GM12878 (cell line): Measurements from ENCODE around the gene SIDT2. TPM values are rescaled to one million over a fixed set of nuclear protein-coding genes. Genes with fewer than 3 reads are reported as not detected.

Experiments used
- ATF3 ChIP-seq: IDR thresholded peaks from 2 replicates; pipeline ENCODE4 v1.6.1; 2011; ENCODE audit warnings: low read depth, mild to moderate bottlenecking, low read length, moderate library complexity, borderline replicate concordance; ENCODE audit errors: extremely low read depth
- BMI1 ChIP-seq: fragments of 450-650 bp; IDR thresholded peaks from 2 replicates; pipeline ENCODE4 v1.6.1; 2016; ENCODE audit warnings: mild to moderate bottlenecking, moderate library complexity, borderline replicate concordance
- CEBPZ ChIP-seq: fragments of 150-350 bp; IDR thresholded peaks from 2 replicates; pipeline ENCODE4 v1.6.1; 2016; ENCODE audit warnings: low read depth, low read length
- EZH2 ChIP-seq: IDR thresholded peaks from 2 replicates; pipeline ENCODE4 v1.6.1; 2012; ENCODE audit warnings: low read depth, mild to moderate bottlenecking, control low read depth, inconsistent platforms, low read length, borderline replicate concordance; ENCODE audit not compliant: control insufficient read depth
- GATAD2B ChIP-seq: fragments of 450-650 bp; conservative IDR thresholded peaks from 2 replicates; pipeline ENCODE4 v1.6.1; 2017; ENCODE audit warnings: low read depth, mild to moderate bottlenecking, moderate library complexity
- KLF5 ChIP-seq: fragments of 450-650 bp; IDR thresholded peaks from 2 replicates; pipeline ENCODE4 v1.6.1; 2014; ENCODE audit warnings: mild to moderate bottlenecking; ENCODE audit not compliant: partially characterized antibody
- MTA2 ChIP-seq: fragments of 450-650 bp; IDR thresholded peaks from 2 replicates; pipeline ENCODE4 v1.6.1; 2016; ENCODE audit warnings: low read depth, mild to moderate bottlenecking, moderate library complexity
- MYC ChIP-seq: IDR thresholded peaks from 2 replicates; pipeline ENCODE4 v1.6.1; 2011; ENCODE audit warnings: mild to moderate bottlenecking, low read length, moderate library complexity, inconsistent platforms; ENCODE audit not compliant: insufficient read depth, insufficient replicate concordance, insufficient read length, severe bottlenecking
- PML ChIP-seq: IDR thresholded peaks from 2 replicates; pipeline ENCODE4 v1.6.1; 2012; ENCODE audit warnings: low read length, inconsistent platforms
- RELA ChIP-seq: fragments of 450-650 bp; IDR thresholded peaks from 2 replicates; pipeline ENCODE4 v1.8.0; 2014; ENCODE audit warnings: borderline replicate concordance; ENCODE audit not compliant: partially characterized antibody
- RELB ChIP-seq: fragments of 450-650 bp; IDR thresholded peaks from 2 replicates; pipeline ENCODE4 v1.6.1; 2017; ENCODE audit warnings: low read depth, mild to moderate bottlenecking, moderate library complexity
- SIN3A ChIP-seq: IDR thresholded peaks from 2 replicates; pipeline ENCODE4 v1.6.1; 2012; ENCODE audit warnings: low read depth, low read length, improper control_type of control experiment
- SUPT20H ChIP-seq: IDR thresholded peaks from 2 replicates; pipeline ENCODE4 v1.6.1; 2011; ENCODE audit warnings: low read depth, mild to moderate bottlenecking, low read length, moderate library complexity, borderline replicate concordance; ENCODE audit not compliant: control insufficient read depth
- TARDBP ChIP-seq: IDR thresholded peaks from 2 replicates; pipeline ENCODE4 v1.6.1; 2016; ENCODE audit warnings: borderline replicate concordance
- ZNF274 ChIP-seq: IDR thresholded peaks from one replicate; pipeline ENCODE4 v1.8.0; 2011; ENCODE audit not compliant: insufficient read length, insufficient read depth
- ZNF384 ChIP-seq: IDR thresholded peaks from 2 replicates; pipeline ENCODE4 v1.6.1; 2012; ENCODE audit warnings: low read depth, mild to moderate bottlenecking, low read length, improper control_type of control experiment, borderline replicate concordance
- polyA plus RNA-seq, 11 experiments: library from polyadenylated mRNA; depleted of rRNA in 4 of 11; unstranded in 6 of 11; stranded (reverse) in 5 of 11; fragments of >200 nt; fragmentation: Nextera tagmentation in 4 of 11; fragmentation: Illumina TruSeq in 1 of 11; extraction: Ambion mirVana in 4 of 11; extraction: Trizol in 1 of 11; gene quantifications; 1 replicate in 1 of 11; 2 replicates in 10 of 11; pipeline versions ENCODE4 v1.2.1 to v1.2.3, GENCODE V29; 2011 to 2016; ENCODE audit warnings: inconsistent platforms in 2 of 11, missing spikeins in 2 of 11, low read depth in 1 of 11
- total RNA-seq, 4 experiments: library from RNA; depleted of rRNA in 3 of 4; stranded (reverse); fragments of >200 nt in 3 of 4; fragmentation: Illumina TruSeq in 1 of 4; extraction: Trizol in 1 of 4; gene quantifications; 2 replicates each; pipeline versions ENCODE4 v1.2.1 to v1.2.3, GENCODE V29; 2013 to 2021
- TF ChIP-seq, protein P1 (sequence below): fragments of 450-650 bp; IDR thresholded peaks from 2 replicates; pipeline ENCODE4 v1.6.1; 2016; ENCODE audit warnings: mild to moderate bottlenecking, moderate library complexity, borderline replicate concordance
- TF ChIP-seq, protein P2 (sequence below): IDR thresholded peaks from 2 replicates; pipeline ENCODE4 v1.6.1; 2012; ENCODE audit warnings: low read depth, low read length, improper control_type of control experiment

The SIDT2 gene
- total and polyA plus RNA-seq, 10 of the 15 experiments (the other 5 are each of a cell fraction or from before 2014, with no cell fraction given) = 4.9 to 23.9 (median 10.3) TPM

DNA sequence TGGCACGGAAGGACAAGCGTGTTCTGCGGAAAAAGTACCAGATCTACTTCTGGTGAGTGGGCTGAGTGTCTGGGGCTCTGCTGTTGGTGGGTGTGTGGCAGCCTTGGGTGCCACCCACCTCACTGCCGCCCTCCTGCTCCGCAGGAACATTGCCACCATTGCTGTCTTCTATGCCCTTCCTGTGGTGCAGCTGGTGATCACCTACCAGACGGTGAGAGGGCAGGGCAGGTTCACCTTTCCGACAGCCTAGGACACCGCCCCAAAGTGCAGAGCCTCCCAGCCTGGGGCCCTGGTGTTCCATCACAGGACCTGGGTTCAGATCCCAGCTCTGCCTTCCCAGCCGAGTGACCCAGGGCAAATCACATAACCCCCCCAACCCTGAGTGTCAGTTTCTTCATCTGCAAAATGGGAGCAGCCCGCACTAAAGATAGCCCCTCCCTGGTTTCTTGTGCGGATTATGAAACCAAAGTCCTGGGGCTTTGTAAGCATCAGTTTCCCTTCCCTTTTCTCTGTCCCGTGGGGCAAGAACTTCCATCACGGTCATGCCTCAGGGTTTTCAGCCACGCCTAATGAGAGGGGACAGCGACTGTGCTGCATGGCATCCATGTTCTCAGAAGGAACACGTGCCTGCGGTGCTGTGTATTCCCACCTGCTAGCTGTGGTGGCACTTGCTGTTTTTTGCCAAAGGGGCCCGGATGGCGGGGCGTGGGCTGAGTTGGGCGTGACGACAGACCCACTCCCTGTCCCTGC is 10.8 kb downstream of the SIDT2 start (continued):
- TF ChIP-seq CEBPZ (no peak), RELB (peak; percentile 59; the same call in 1 of the 2 replicates), ZNF384 (no peak), EZH2 (no peak), MTA2 (peak; percentile 82; the same call in 1 of the 2 replicates), TARDBP (no peak), ZNF274 (no peak), PML (no peak), SUPT20H (no peak), KLF5 (no peak), RELA (no peak), MYC (peak; percentile 56), GATAD2B (peak; percentile 47; the same call in 1 of the 2 replicates), BMI1 (no peak), SIN3A (0 out of 2 replicates have a peak, but pooled peaks have one; percentile 42), ATF3 (no peak)
- TF ChIP-seq, protein P1, sequence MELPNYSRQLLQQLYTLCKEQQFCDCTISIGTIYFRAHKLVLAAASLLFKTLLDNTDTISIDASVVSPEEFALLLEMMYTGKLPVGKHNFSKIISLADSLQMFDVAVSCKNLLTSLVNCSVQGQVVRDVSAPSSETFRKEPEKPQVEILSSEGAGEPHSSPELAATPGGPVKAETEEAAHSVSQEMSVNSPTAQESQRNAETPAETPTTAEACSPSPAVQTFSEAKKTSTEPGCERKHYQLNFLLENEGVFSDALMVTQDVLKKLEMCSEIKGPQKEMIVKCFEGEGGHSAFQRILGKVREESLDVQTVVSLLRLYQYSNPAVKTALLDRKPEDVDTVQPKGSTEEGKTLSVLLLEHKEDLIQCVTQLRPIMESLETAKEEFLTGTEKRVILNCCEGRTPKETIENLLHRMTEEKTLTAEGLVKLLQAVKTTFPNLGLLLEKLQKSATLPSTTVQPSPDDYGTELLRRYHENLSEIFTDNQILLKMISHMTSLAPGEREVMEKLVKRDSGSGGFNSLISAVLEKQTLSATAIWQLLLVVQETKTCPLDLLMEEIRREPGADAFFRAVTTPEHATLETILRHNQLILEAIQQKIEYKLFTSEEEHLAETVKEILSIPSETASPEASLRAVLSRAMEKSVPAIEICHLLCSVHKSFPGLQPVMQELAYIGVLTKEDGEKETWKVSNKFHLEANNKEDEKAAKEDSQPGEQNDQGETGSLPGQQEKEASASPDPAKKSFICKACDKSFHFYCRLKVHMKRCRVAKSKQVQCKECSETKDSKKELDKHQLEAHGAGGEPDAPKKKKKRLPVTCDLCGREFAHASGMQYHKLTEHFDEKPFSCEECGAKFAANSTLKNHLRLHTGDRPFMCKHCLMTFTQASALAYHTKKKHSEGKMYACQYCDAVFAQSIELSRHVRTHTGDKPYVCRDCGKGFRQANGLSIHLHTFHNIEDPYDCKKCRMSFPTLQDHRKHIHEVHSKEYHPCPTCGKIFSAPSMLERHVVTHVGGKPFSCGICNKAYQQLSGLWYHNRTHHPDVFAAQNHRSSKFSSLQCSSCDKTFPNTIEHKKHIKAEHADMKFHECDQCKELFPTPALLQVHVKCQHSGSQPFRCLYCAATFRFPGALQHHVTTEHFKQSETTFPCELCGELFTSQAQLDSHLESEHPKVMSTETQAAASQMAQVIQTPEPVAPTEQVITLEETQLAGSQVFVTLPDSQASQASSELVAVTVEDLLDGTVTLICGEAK = no peak
- TF ChIP-seq, protein P2, sequence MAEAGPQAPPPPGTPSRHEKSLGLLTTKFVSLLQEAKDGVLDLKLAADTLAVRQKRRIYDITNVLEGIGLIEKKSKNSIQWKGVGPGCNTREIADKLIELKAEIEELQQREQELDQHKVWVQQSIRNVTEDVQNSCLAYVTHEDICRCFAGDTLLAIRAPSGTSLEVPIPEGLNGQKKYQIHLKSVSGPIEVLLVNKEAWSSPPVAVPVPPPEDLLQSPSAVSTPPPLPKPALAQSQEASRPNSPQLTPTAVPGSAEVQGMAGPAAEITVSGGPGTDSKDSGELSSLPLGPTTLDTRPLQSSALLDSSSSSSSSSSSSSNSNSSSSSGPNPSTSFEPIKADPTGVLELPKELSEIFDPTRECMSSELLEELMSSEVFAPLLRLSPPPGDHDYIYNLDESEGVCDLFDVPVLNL = no peak
